ENCODE data around the gene BCAS1.
"Not testable (repeated sequence)": the region's sequence is repeated elsewhere in the genome, so short reads cannot be mapped to it uniquely, and the experiment has no call there.

BCAS1 gene

GRCh38 chr20:53984356-53985149 lies 85.8 kb downstream of the BCAS1 start:
- peak; percentile 6 for DNase-seq (ENCODE audit: low read depth)

- DNase-seq (ENCODE audit: low read depth) = no peak
Measured at GRCh38 chr20:53983401-53983800, 87.0 kb downstream of the BCAS1 start.

- DNase-seq (ENCODE audit: low read depth) = no peak
Measured at GRCh38 chr20:53982624-53983023, 87.8 kb downstream of the BCAS1 start.

- DNase-seq (ENCODE audit: low read depth) = peak; percentile 23
Measured at GRCh38 chr20:53981752-53982437, 88.5 kb downstream of the BCAS1 start.

GRCh38 chr20:53981130-53981529 lies 89.3 kb downstream of the BCAS1 start:
- DNase-seq (ENCODE audit: low read depth) = no peak

DNA sequence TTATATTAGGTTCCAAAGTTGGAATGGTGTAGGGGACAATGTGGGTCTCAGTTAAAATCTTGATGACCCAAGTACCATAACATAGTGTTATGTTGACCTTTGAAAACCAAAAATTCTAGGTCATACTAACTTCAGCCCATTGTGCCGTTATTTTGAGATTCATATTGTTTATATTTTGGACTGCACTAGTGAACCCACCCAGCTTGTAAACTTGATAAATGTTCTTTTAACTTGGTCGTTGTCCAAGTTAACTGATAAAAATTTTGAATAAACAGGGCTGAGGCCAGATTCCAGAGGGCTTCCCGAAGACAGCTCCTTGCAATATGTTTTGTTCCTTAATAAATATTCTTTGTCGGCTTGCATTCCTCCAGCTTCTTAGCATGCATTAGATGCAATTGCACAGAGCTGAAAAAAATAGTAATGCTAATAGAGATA lies 90.3 kb downstream of the BCAS1 start:
- DNase-seq (ENCODE audit: low read depth) = no peak

DNA sequence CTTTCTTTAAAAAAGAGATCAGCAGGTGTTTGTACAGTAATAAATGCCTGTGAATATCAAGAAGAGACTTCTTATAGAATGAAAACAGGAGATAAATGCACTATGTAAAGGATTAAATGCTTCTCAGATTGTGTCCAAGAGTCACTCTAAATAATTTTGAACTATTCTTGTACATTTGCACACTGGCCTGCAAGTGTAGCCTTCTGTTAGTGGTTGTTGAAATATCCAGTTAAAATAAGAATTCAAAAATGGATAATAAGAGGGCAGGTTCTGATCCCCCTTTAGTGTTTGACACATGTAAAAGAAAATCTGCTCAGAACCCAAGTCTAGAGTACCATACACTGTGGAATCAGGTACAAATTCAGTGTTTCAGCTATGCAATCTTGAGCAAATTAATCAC lies 91.9 kb downstream of the BCAS1 start:
- DNase-seq (ENCODE audit: low read depth) = no peak

DNA sequence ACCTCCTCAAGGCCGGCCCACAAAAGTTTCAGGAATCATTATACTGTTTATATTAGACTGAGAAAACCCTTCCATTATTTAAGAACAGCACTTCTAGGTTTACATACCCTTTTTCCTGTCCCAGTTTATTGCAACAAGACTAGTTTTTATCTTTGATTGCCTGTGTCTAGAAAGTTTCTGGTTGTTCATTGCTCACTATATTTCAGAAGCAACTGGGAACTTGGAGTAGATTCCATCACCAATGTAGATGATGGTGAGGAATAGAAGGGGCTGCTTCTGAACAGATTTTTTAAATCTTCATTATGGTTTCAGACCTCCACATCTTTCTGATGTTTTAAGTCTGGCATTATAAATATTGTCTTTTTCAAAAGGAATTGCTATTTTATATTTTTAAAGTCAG lies 93.0 kb downstream of the BCAS1 start:
- no peak for DNase-seq (ENCODE audit: low read depth)

DNA sequence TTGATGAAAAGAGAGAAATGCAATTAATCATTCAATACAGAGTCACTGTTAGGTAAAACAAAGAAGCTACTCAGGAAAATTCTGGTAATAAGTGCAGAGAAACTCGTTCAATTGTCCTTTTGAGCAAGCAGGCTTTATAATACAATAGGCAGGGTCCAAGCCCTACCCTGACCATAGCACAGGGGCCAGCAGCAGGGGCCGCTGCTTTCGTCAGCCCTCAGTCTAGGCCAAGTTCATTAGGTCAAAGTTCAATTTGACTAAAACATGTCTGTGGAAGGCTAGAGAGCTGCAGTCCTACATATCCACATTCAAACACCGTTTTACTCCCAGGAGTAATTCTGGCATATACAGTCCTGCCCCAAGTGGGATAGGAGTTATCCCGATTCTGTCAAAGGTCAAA lies 94.6 kb downstream of the BCAS1 start:
- no peak for DNase-seq (ENCODE audit: low read depth)

DNA sequence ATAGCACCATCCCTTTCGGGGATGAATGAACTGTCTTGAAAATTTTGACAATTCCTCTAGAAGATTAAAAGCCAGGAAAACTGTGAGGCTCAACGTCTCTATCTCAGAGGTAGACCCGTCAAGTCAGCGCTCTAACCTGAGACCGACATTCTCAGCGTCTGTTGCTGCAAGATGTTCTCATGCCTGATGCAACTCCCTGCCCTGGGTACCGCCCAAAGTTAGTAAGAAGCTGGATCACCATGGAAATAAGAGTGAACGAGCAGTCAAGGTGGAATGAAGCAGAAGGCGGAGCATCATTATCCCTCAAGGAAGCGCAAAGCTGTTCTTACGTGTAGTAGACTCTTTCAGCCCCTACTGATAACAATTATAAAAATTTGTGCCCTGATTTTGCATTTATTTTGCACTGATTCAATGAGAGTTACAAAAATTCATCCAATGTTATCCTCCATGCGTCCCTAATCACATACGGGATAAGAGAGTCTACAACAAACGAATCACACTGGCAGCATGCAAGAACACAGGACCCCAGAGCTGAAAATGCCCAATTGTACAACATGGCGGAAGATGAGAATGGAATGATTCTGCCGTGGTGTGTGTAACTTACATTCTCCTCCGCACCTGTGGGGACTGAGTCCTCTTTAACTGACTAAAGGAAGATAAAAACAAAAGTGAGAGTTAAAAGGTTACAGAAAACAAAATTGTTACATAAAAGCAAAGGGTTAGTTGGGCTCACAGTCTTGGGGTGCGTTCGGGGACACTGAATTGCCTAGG lies 95.4 kb downstream of the BCAS1 start:
- no peak for DNase-seq (ENCODE audit: low read depth)

DNA sequence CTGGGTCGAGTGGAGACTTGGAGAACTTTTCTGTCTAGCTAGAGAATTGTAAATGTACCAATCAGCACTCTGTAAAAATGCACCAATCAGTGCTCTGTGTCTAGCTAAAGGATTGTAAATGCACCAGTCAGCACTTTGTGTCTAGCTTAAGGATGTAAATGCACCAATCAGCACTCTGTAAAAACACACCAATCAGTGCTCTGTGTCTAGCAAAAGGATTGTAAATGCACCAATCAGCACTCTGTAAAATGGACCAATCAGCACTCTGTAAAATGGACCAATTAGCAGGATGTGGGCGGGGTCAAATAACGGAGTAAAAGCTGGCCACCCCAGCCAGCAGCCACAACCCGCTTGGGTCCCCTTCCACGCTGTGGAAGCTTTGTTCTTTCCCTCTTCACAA lies 96.5 kb downstream of the BCAS1 start:
- DNase-seq (ENCODE audit: low read depth) = not testable (repeated sequence)

- no peak for DNase-seq (ENCODE audit: low read depth)
Measured at GRCh38 chr20:53972179-53972578, 98.2 kb downstream of the BCAS1 start.

- DNase-seq (ENCODE audit: low read depth) = no peak
Measured at GRCh38 chr20:53971096-53971683, 99.2 kb downstream of the BCAS1 start.

DNA sequence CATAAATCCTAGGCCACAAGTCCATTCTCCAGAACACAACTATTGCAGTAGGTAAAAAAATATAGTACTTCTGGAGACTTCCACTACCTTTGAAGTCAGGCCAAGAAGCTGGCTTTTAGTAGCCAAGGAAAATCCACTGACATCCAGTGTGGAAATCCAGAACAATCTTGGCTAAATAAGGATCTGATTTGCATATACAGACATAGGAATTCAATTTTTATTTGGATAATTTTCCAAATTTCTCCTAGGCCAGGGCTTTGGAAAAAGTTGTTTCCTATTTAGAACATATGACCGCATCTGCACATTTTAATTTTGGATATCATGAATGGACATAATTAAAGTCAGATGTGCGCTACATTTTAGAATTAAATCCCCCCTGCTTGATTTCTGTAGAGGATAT lies 100.2 kb downstream of the BCAS1 start:
- no peak for DNase-seq (ENCODE audit: low read depth)

DNA sequence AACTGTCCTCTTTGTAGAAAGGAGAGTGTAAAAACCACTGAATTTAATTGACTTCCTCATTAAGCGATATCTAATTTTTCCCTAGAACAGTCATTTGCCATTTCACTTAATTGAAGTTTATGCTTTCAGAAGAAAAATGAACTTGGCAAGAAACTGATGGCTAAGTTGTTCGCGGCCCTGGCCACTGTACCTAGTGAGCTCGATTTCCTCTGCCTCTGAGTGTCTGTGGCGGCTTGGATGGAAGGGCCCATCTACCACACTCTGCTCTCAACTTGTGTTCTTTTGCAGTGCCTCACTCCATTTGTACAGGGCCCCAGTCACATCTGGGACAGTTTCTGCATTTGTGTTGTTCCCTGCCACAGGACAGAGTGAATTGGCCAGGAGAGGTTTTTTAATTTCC lies 102.9 kb downstream of the BCAS1 start:
- DNase-seq (ENCODE audit: low read depth) = no peak

GRCh38 chr20:53966774-53967398 lies 103.5 kb downstream of the BCAS1 start:
- DNase-seq (ENCODE audit: low read depth) = no peak

- no peak for DNase-seq (ENCODE audit: low read depth)
Measured at GRCh38 chr20:53964501-53965253, 105.7 kb downstream of the BCAS1 start.

DNA sequence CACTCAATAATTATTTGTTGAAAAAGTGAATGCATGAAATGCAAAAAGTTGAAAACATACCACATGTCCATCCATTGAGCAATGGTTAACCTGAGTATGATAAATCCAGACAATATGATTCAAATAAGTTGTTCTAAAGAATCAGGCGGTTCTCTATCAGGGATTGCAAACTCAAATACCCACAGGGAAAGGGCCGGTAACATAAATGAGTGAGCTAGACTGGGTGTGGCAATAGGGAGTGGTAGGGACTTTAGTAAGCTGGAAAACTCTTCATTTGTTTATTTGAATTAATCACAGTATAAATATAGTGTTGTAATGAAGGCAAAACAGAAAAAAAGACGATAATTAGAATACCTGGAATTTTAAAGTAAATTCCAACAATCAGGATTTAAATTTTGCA lies 106.3 kb downstream of the BCAS1 start:
- DNase-seq (ENCODE audit: low read depth) = no peak

- DNase-seq (ENCODE audit: low read depth) = no peak
Measured at GRCh38 chr20:53963635-53964034, 106.8 kb downstream of the BCAS1 start.

DNA sequence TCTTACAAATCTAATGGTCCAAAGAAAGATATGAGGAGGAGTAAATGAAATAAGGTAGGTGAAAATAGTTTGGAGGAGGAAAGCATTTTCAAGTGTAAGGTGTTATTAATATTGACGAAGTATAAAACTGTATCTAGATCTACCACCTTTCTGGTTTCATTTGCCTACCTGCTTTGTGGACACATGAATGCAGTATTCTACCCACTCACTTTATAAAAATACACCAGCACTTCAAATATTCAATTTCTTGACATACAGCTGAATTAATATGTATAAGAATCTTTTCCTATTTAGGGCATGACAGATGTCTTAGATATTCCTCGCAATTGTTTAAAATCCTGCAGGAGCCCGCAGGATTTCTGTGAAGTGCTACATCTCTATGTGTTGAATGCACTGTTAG lies 108.0 kb downstream of the BCAS1 start:
- no peak for DNase-seq (ENCODE audit: low read depth)

- no peak for DNase-seq (ENCODE audit: low read depth)
Measured at GRCh38 chr20:53961527-53961926, 108.9 kb downstream of the BCAS1 start.
